GM21360 (cell line): ENCODE results near the gene EIF5AL1.
"Not testable (repeated sequence)": the region's sequence is repeated elsewhere in the genome, so short reads cannot be mapped to it uniquely, and the experiment has no call there.

Source experiments
- ATAC-seq: cut with Tn5 transposase; IDR thresholded peaks from one replicate; pipeline ENCODE4 v1.9.1; 2021; ENCODE audit warnings: mild to moderate bottlenecking, moderate library complexity; ENCODE audit not compliant: unreplicated experiment

The EIF5AL1 gene

DNA sequence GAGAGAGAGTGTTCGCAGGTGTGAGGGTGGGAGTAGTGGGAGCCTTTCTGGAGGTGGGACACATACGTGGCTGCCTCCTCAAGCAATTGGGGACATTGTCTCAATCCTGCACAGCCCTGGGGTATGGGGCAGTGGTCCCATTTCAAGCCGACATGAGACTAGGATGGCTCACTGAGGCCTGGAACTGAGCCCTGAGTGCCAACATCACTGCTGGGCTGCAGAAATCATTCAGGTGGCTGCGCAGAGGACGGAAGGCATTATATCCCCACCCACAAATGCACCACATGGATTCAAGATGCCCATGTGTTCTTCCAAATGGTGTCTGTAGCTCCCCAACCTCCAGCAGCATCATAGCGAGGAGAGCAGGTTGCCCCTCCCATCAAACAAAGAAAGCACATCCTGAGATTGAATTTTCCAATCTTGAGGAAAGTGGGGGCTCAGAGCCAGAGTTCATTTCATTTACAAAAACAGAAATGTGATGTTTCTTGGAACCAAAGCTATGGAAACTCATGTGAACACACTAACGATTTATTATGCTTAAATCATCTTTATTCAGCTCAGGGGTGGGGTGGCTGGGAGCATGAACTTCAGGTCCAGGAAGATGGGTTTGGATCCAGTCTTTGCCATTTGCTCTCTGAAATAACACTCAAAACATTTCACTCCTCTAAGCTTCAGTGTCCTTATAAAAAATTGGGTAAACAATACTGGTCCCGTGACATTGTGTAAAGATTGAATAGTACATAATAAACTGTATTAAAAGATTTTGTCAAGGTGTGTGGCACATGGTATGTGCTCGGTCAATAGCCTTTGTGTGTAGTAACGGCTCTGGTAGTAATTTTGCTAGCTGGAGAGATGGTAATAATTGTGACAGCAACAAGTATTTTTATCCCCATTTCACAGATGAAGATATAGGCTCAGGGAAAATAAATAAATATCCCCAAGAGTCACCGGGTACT, 43.3 kb downstream of the EIF5AL1 start:
- ATAC-seq, result no peak

DNA sequence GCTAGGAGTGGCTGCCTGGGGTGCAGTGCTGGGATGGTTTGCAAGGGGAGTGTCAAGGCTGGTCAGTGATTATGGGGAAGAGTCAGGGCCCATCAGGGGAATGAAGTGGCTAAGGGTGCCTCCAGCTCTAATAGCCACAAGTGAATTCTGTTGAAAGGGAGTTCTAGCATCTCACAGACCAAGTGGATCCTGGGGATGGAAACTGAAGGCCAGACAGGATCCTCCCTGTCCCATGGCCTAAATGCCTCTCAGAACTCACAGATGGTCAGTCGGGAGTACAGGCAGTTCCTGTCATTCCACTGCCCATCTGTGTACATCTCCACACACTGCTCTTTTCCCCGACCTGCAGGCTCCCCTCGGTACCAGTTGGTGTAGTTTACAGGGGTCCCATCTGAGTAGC, 44.6 kb downstream of the EIF5AL1 start:
- not testable (repeated sequence) for ATAC-seq

DNA sequence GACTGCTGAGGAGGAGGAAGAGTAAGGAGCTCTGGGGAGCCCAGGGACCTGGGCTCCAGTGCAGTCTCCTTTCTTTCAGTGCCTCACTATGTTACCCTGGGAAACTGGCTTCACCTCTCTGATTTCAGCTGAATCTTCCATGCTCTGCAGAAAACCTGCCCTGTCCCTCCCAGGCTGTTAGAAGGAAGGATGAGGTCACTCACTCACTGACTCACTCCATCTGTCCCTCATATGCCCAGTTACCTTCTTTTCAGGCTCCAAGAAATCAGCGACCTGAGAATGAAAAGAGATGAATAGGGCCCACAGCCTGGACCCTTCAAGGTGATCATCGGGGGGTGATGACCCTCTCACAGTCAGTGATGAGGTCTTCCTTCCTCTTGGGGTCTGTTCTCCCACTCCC, 47.4 kb downstream of the EIF5AL1 start:
- ATAC-seq, result no peak

DNA sequence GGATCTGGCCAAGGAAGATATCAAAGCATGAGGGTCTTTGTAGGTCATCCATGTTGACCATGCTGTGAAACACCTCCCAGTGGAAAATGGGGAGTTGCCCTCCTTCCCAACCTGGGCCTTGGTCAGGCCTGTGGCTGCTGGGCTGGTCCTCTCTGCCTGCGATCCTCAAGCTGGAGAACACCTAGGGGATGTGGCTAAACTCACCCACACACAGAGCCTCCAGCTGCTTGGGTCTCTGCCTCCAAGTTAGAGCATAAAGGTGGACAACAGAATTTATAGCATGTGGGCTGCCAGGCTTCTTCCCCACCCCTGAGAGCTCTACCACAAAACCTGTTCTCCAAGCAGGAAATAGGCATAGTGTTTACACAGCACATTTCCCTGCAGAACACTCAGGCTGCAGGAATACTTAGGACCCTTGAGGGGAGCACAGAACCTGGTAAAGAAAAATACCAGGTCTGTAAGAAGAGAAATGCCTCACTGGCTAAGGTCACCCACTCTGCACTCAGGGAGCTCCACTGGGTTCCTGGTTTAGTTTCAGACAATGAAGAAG, 47.9 kb downstream of the EIF5AL1 start, which contains the start of gene SFTPA2:
Gene SFTPA2, minus strand, starts transcription at position 248 of the 550 bp plus-strand sequence. CDS start 924 bp downstream, outside the sequence.
- no peak for ATAC-seq

DNA sequence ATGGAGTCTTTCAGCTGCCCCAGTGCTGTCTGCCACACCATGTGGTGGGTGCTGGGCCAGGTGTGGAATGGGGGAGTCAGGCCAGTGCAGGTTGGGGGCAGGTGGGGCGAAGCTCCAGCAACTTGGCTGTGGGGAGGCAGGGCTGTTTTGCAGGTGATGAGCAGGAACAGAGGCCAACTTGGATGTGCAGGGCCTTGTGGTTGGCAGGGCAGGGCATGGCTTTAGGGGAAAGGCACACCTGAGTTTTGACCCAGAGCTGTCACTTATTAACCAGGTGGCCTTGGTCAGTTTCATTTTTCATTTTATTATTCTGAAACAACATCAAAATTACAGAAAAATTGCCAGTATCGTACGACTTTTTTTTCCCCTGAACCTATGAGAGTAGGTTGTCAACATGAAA, 48.9 kb downstream of the EIF5AL1 start:
- ATAC-seq, result no peak

- ATAC-seq, result no peak
Observed at GRCh38 chr10:79562135-79562756, 49.9 kb downstream of the EIF5AL1 start.

DNA sequence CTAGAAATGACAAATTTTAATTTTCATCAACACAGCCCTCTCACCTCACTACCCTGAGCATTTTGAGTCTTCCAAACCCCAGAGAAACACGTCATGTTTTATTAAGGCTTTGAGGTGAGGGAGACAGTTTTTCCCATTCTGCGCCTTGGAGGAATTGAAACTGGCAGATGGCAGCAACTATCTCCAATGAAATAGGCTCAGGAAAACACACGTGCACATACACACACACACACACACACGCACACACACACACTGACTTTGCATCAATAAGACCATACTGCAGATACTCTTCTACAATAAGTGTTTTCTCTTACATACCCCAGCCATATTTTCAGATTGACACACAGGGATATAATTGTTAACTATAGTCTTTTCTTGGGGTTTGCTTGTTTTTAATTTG, 51.1 kb downstream of the EIF5AL1 start:
- no peak for ATAC-seq
